Neural cell (in vitro differentiated cells): Measurements from ENCODE around the gene EEF2KMT. TPM values are rescaled to one million over a fixed set of nuclear protein-coding genes. Genes with fewer than 3 reads are reported as not detected.

ENCODE experiments used
- H2AFZ ChIP-seq: fragments of 200-600, 300-800 bp; sonication (generic), shearing (Covaris generic); 2 replicates; pipeline ENCODE4 v1.6.0; 2014; ENCODE audit warnings: low read depth, mild to moderate bottlenecking, antibody characterized with exemption, low read length, moderate library complexity
- H3F3A ChIP-seq: fragments of 200-600 bp; shearing (Covaris generic); 2 replicates; pipeline ENCODE4 v1.6.1; 2016; ENCODE audit warnings: mild to moderate bottlenecking, moderate library complexity, mixed read lengths, antibody characterized with exemption, low read length; ENCODE audit not compliant: insufficient read depth, poor library complexity, severe bottlenecking
- H3K27ac ChIP-seq: fragments of 200-600, 300-800 bp; sonication (generic), shearing (Covaris generic); 2 replicates; pipeline ENCODE4 v1.5.1; 2014; ENCODE audit warnings: mild to moderate bottlenecking, low read length, moderate library complexity
- H3K27me3 ChIP-seq: fragments of 300-800, 200-600 bp; sonication (generic), shearing (Covaris generic); 2 replicates; pipeline ENCODE4 v1.6.0; 2014; ENCODE audit warnings: mild to moderate bottlenecking, low read depth, low read length, moderate library complexity; ENCODE audit not compliant: insufficient read depth
- H3K36me3 ChIP-seq: fragments of 300-800, 200-600 bp; sonication (generic), shearing (Covaris generic); 2 replicates; pipeline ENCODE4 v1.5.1; 2014; ENCODE audit warnings: mild to moderate bottlenecking, antibody characterized with exemption, low read length, moderate library complexity; ENCODE audit not compliant: insufficient read depth
- H3K4me2 ChIP-seq: fragments of 300-800, 200-600 bp; sonication (generic), shearing (Covaris generic); 2 replicates; pipeline ENCODE4 v1.6.0; 2014; ENCODE audit warnings: mild to moderate bottlenecking, low read length
- H3K4me3 ChIP-seq: fragments of 300-800, 200-600 bp; sonication (generic), shearing (Covaris generic); 2 replicates; pipeline ENCODE4 v1.5.1; 2014; ENCODE audit warnings: mild to moderate bottlenecking, low read length, moderate library complexity
- H3K79me2 ChIP-seq: fragments of 200-600 bp; shearing (Covaris generic); replicated peaks from 2 replicates; pipeline ENCODE4 v1.6.0; 2014; ENCODE audit warnings: mild to moderate bottlenecking, low read length, moderate library complexity; ENCODE audit not compliant: insufficient read depth
- H3K9ac ChIP-seq: fragments of 300-800, 200-600 bp; sonication (generic), shearing (Covaris generic); 2 replicates; pipeline ENCODE4 v1.6.1; 2016; ENCODE audit warnings: mild to moderate bottlenecking, low read length, mixed read lengths
- H3K9me2 ChIP-seq: fragments of 200-600 bp; shearing (Covaris generic); 2 replicates; pipeline ENCODE4 v1.6.1; 2016; ENCODE audit warnings: mild to moderate bottlenecking, low read length, mixed read lengths; ENCODE audit not compliant: insufficient read depth
- H3K9me3 ChIP-seq: fragments of 200-600, 300-800 bp; sonication (generic), shearing (Covaris generic); 2 replicates; pipeline ENCODE4 v1.6.1; 2016; ENCODE audit warnings: mild to moderate bottlenecking, mixed run types, low read length, moderate library complexity, mixed read lengths
- H4K20me1 ChIP-seq: fragments of 200-600 bp; shearing (Covaris generic); 2 replicates; pipeline ENCODE4 v1.6.1; 2016; ENCODE audit warnings: mild to moderate bottlenecking, mixed run types; ENCODE audit not compliant: insufficient read depth
- EP300 ChIP-seq: fragments of 450-650 bp; conservative IDR thresholded peaks from 2 replicates; pipeline ENCODE4 v1.6.1; 2014; ENCODE audit warnings: antibody characterized with exemption, mild to moderate bottlenecking, moderate library complexity; ENCODE audit not compliant: poor library complexity, severe bottlenecking
- EZH2 ChIP-seq: fragments of 200-600, 300-800 bp; shearing (Covaris generic), sonication (generic); IDR thresholded peaks from 2 replicates; pipeline ENCODE4 v1.6.1; 2014; ENCODE audit warnings: antibody characterized with exemption, low read length, borderline replicate concordance, mild to moderate bottlenecking; ENCODE audit not compliant: insufficient read depth, poor library complexity, severe bottlenecking
- MXI1 ChIP-seq: fragments of 450-650 bp; conservative IDR thresholded peaks from 2 replicates; pipeline ENCODE4 v1.6.1; 2014; ENCODE audit warnings: antibody characterized with exemption, mild to moderate bottlenecking; ENCODE audit not compliant: poor library complexity, severe bottlenecking
- POLR2AphosphoS5 ChIP-seq: IDR thresholded peaks from 2 replicates; pipeline ENCODE4 v1.6.1; 2012
- RAD21 ChIP-seq: fragments of 450-650 bp; conservative IDR thresholded peaks from 2 replicates; pipeline ENCODE4 v1.6.1; 2014; ENCODE audit warnings: antibody characterized with exemption, mild to moderate bottlenecking, moderate library complexity
- SMC3 ChIP-seq: fragments of 450-650 bp; conservative IDR thresholded peaks from 2 replicates; pipeline ENCODE4 v1.6.1; 2014; ENCODE audit warnings: antibody characterized with exemption, mild to moderate bottlenecking, moderate library complexity; ENCODE audit not compliant: poor library complexity
- TAF1 ChIP-seq: IDR thresholded peaks from 2 replicates; pipeline ENCODE4 v1.6.1; 2012; ENCODE audit warnings: low read depth
- polyA plus RNA-seq: library from polyadenylated mRNA; depleted of rRNA; stranded (reverse); fragments of >200 nt; gene quantifications from 2 replicates; pipeline ENCODE4 v1.2.3, GENCODE V29; 2014
- TF ChIP-seq, protein P1 (sequence below): IDR thresholded peaks from 2 replicates; pipeline ENCODE4 v1.6.1; 2012; ENCODE audit warnings: borderline replicate concordance
- TF ChIP-seq, protein P2 (sequence below): fragments of 450-650 bp; IDR thresholded peaks from 2 replicates; pipeline ENCODE4 v1.5.1; 2014; ENCODE audit warnings: antibody characterized with exemption, mild to moderate bottlenecking, moderate library complexity; ENCODE audit not compliant: poor library complexity, severe bottlenecking

EEF2KMT gene
- polyA plus RNA-seq, 1 donor from 2014 or later, result 4.6 TPM

DNA sequence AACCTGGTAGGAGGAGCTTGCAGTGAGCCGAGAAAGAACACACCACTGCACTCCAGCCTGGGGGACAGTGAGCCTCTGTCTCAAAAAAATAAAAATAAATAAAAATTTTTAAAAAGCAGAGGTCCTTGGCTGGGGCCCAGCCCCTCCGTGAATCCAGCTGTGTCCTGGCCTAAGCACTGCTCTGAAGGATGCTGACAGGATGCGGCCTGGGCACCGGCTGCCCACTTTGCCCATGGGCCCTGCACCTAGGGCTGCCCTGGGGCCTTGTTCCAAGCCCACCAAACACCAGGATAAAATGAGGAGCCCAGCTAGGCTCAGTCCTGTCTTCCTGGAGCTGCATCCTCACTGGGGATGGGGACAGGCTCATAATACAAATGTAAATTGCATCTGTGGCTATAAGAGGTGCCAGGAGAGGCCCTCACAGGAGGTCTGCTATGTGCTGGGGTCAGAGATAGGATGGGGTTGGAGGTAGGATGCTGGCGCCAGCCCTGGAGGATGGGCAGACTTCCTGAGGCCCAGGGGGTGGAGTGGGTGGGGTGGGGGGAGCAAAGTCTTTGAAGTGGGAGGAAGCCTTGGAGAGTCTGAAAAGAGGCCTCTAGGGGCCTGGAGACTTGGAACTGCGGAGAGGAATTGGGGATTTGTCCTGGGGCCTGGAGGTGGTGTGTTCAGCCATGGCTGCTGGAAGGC lies 38.1 kb downstream of the EEF2KMT start:
- Histone ChIP-seq H3K79me2 (no peaks in the 10 kb centered on the region), H3K9me2 (no peaks in the 10 kb centered on the region), H3K27me3 (no peaks in the 10 kb centered on the region), H3K27ac (no peak overlapping the region), H3K4me2 (no peak overlapping the region), H4K20me1 (no peaks in the 10 kb centered on the region), H3F3A (no peaks in the 10 kb centered on the region), H2AFZ (no peak overlapping the region), H3K9me3 (no peaks in the 10 kb centered on the region), H3K4me3 (no peak overlapping the region), H3K9ac (no peak overlapping the region), H3K36me3 (no peaks in the 10 kb centered on the region)
- no peak for TF ChIP-seq SMC3
- no peak for TF ChIP-seq MXI1
- TF ChIP-seq RAD21, result no peak
- TF ChIP-seq EP300, result no peak
- TF ChIP-seq, protein P1, sequence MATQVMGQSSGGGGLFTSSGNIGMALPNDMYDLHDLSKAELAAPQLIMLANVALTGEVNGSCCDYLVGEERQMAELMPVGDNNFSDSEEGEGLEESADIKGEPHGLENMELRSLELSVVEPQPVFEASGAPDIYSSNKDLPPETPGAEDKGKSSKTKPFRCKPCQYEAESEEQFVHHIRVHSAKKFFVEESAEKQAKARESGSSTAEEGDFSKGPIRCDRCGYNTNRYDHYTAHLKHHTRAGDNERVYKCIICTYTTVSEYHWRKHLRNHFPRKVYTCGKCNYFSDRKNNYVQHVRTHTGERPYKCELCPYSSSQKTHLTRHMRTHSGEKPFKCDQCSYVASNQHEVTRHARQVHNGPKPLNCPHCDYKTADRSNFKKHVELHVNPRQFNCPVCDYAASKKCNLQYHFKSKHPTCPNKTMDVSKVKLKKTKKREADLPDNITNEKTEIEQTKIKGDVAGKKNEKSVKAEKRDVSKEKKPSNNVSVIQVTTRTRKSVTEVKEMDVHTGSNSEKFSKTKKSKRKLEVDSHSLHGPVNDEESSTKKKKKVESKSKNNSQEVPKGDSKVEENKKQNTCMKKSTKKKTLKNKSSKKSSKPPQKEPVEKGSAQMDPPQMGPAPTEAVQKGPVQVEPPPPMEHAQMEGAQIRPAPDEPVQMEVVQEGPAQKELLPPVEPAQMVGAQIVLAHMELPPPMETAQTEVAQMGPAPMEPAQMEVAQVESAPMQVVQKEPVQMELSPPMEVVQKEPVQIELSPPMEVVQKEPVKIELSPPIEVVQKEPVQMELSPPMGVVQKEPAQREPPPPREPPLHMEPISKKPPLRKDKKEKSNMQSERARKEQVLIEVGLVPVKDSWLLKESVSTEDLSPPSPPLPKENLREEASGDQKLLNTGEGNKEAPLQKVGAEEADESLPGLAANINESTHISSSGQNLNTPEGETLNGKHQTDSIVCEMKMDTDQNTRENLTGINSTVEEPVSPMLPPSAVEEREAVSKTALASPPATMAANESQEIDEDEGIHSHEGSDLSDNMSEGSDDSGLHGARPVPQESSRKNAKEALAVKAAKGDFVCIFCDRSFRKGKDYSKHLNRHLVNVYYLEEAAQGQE, result no peak
- no peak for TF ChIP-seq TAF1
- no peak for TF ChIP-seq POLR2AphosphoS5
- no peak for TF ChIP-seq EZH2

DNA sequence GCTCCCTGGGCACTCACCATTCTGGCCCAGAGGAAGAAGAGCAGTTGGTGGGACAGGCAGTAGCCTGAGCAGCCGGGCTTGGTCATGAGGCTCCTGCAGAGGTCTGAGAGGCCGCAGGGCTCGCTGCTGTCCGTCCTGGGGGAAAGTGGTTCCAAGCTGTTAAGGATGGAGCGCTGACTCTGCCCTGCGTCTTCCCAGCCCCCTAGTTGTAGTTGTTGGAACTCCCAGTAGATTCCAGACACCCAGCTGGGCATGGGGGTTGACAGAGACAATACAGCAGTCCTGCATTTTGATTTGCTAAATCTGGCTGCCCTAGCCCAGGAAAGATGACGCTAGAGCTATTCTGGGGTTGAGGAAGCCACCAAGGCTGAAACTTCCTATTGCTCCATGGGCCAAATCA lies 39.1 kb downstream of the EEF2KMT start:
- no peaks in the 10 kb centered on the region for H3K9me3 ChIP-seq
- H3K9ac ChIP-seq, result no peak overlapping the region
- no peak overlapping the region for H3K27ac ChIP-seq
- no peak overlapping the region for H3K4me3 ChIP-seq
- no peaks in the 10 kb centered on the region for H3K9me2 ChIP-seq
- H3K36me3 ChIP-seq, result no peaks in the 10 kb centered on the region
- H3F3A ChIP-seq, result no peaks in the 10 kb centered on the region
- no peak overlapping the region for H2AFZ ChIP-seq
- no peak for TF ChIP-seq SMC3
- no peak for TF ChIP-seq POLR2AphosphoS5
- TF ChIP-seq RAD21, result no peak
- TF ChIP-seq, protein P2, sequence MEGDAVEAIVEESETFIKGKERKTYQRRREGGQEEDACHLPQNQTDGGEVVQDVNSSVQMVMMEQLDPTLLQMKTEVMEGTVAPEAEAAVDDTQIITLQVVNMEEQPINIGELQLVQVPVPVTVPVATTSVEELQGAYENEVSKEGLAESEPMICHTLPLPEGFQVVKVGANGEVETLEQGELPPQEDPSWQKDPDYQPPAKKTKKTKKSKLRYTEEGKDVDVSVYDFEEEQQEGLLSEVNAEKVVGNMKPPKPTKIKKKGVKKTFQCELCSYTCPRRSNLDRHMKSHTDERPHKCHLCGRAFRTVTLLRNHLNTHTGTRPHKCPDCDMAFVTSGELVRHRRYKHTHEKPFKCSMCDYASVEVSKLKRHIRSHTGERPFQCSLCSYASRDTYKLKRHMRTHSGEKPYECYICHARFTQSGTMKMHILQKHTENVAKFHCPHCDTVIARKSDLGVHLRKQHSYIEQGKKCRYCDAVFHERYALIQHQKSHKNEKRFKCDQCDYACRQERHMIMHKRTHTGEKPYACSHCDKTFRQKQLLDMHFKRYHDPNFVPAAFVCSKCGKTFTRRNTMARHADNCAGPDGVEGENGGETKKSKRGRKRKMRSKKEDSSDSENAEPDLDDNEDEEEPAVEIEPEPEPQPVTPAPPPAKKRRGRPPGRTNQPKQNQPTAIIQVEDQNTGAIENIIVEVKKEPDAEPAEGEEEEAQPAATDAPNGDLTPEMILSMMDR, result no peak
- no peak for TF ChIP-seq EZH2
- TF ChIP-seq TAF1, result no peak
- TF ChIP-seq, protein P1, result no peak
- TF ChIP-seq MXI1, result no peak
- TF ChIP-seq EP300, result no peak
- no peaks in the 10 kb centered on the region for H4K20me1 ChIP-seq
- H3K27me3 ChIP-seq, result no peaks in the 10 kb centered on the region
- H3K4me2 ChIP-seq, result no peak overlapping the region
- no peaks in the 10 kb centered on the region for H3K79me2 ChIP-seq
